DOHH2 (cell line): ENCODE results near the gene GAB2.

Experiments used
- H3F3A ChIP-seq: fragments of 200-600 bp; sonication (generic), shearing (Covaris generic); 2 replicates; pipeline ENCODE4 v1.6.0; 2016; ENCODE audit warnings: antibody characterized with exemption, mild to moderate bottlenecking; ENCODE audit not compliant: control insufficient read depth, insufficient read depth
- H3K27ac ChIP-seq: fragments of 200-600 bp; sonication (generic); 2 replicates; pipeline ENCODE4 v1.5.1; 2014; ENCODE audit warnings: low read depth, mild to moderate bottlenecking, low read length, moderate library complexity
- H3K27me3 ChIP-seq: fragments of 200-600 bp; sonication (generic); 2 replicates; pipeline ENCODE4 v1.6.1; 2014; ENCODE audit warnings: mild to moderate bottlenecking, low read length, mixed read lengths; ENCODE audit not compliant: control insufficient read depth
- H3K36me3 ChIP-seq: fragments of 200-600 bp; sonication (generic); 2 replicates; pipeline ENCODE4 v1.6.1; 2014; ENCODE audit warnings: mild to moderate bottlenecking, low read length, moderate library complexity, mixed read lengths; ENCODE audit not compliant: control insufficient read depth
- H3K4me1 ChIP-seq: fragments of 200-600 bp; sonication (generic); 2 replicates; pipeline ENCODE4 v1.6.1; 2014; ENCODE audit warnings: mild to moderate bottlenecking, low read length, mixed read lengths; ENCODE audit not compliant: control insufficient read depth
- H3K4me2 ChIP-seq: fragments of 200-600 bp; sonication (generic); 2 replicates; pipeline ENCODE4 v1.6.0; 2014; ENCODE audit warnings: mild to moderate bottlenecking, low read length, moderate library complexity
- H3K4me3 ChIP-seq: fragments of 200-600 bp; sonication (generic); 2 replicates; pipeline ENCODE4 v1.5.1; 2014; ENCODE audit warnings: mild to moderate bottlenecking, low read length, mixed read lengths
- H3K79me2 ChIP-seq: fragments of 200-600 bp; sonication (generic); 2 replicates; pipeline ENCODE4 v1.6.1; 2014; ENCODE audit warnings: mild to moderate bottlenecking, low read length, mixed read lengths; ENCODE audit not compliant: control insufficient read depth
- H3K9me2 ChIP-seq: fragments of 200-600 bp; sonication (generic); replicated peaks from 2 replicates; pipeline ENCODE4 v1.6.1; 2014; ENCODE audit warnings: mild to moderate bottlenecking, low read length, mixed read lengths; ENCODE audit not compliant: control insufficient read depth
- H3K9me3 ChIP-seq: fragments of 200-600 bp; sonication (generic); 2 replicates; pipeline ENCODE4 v1.6.1; 2014; ENCODE audit warnings: antibody characterized with exemption, low read length, mixed read lengths; ENCODE audit not compliant: control insufficient read depth, insufficient read depth
- H4K20me1 ChIP-seq: fragments of 200-600 bp; sonication (generic); 2 replicates; pipeline ENCODE4 v1.6.0; 2014; ENCODE audit warnings: low read depth, mild to moderate bottlenecking, antibody characterized with exemption, low read length, moderate library complexity; ENCODE audit not compliant: control insufficient read depth, insufficient read depth
- CTCF ChIP-seq: fragments of 200-600 bp; sonication (generic); IDR thresholded peaks from one replicate; pipeline ENCODE4 v1.5.1; 2014; ENCODE audit warnings: antibody characterized with exemption, mild to moderate bottlenecking, low read depth, low read length; ENCODE audit not compliant: poor library complexity, severe bottlenecking
- EZH2phosphoT487 ChIP-seq: fragments of 200-600 bp; sonication (generic); IDR thresholded peaks from 2 replicates; pipeline ENCODE4 v1.6.1; 2017; ENCODE audit warnings: borderline replicate concordance, mild to moderate bottlenecking, antibody characterized with exemption, low read length, moderate library complexity, mixed read lengths

Gene GAB2

GRCh38 chr11:78253797-78254196, 163.8 kb downstream of the GAB2 start:
- Histone ChIP-seq H3K79me2 (no peaks in the 10 kb centered on the region), H3K27ac (no peak overlapping the region), H3K4me3 (no peak overlapping the region), H3K4me2 (no peak overlapping the region), H3K4me1 (no peaks in the 10 kb centered on the region), H3K27me3 (no peaks in the 10 kb centered on the region), H4K20me1 (no peaks in the 10 kb centered on the region), H3F3A (no peaks in the 10 kb centered on the region), H3K9me2 (no peaks in the 10 kb centered on the region), H3K9me3 (no peaks in the 10 kb centered on the region), H3K36me3 (no peaks in the 10 kb centered on the region)
- TF ChIP-seq EZH2phosphoT487 = no peak
- no peak for TF ChIP-seq CTCF

GRCh38 chr11:78251083-78251775, 166.4 kb downstream of the GAB2 start:
- Histone ChIP-seq H3K27me3 (no peaks in the 10 kb centered on the region), H3K27ac (no peak overlapping the region), H4K20me1 (no peaks in the 10 kb centered on the region), H3K9me2 (no peaks in the 10 kb centered on the region), H3K4me2 (no peak overlapping the region), H3K79me2 (no peaks in the 10 kb centered on the region), H3F3A (no peaks in the 10 kb centered on the region), H3K36me3 (no peaks in the 10 kb centered on the region), H3K9me3 (no peaks in the 10 kb centered on the region), H3K4me1 (no peaks in the 10 kb centered on the region), H3K4me3 (no peak overlapping the region)
- TF ChIP-seq CTCF (no peak), EZH2phosphoT487 (no peak)

- TF ChIP-seq EZH2phosphoT487 = no peak
- no peak for TF ChIP-seq CTCF
- H3K27ac ChIP-seq = no peak overlapping the region
- H4K20me1 ChIP-seq = no peaks in the 10 kb centered on the region
- H3F3A ChIP-seq = no peaks in the 10 kb centered on the region
- no peak overlapping the region for H3K4me2 ChIP-seq
- H3K9me3 ChIP-seq = no peaks in the 10 kb centered on the region
- H3K4me3 ChIP-seq = no peak overlapping the region
- no peaks in the 10 kb centered on the region for H3K4me1 ChIP-seq
- H3K79me2 ChIP-seq = no peaks in the 10 kb centered on the region
- no peaks in the 10 kb centered on the region for H3K27me3 ChIP-seq
- no peaks in the 10 kb centered on the region for H3K36me3 ChIP-seq
- H3K9me2 ChIP-seq = no peaks in the 10 kb centered on the region
Observed at GRCh38 chr11:78250099-78250498, 167.5 kb downstream of the GAB2 start.
